ENCODE results near the gene TAF5.
"Not testable (repeated sequence)": the region's sequence is repeated elsewhere in the genome, so short reads cannot be mapped to it uniquely, and the experiment has no call there.

The TAF5 gene

GRCh38 chr10:103397191-103397825, 29.5 kb downstream of the TAF5 start:
- TF ChIP-seq, protein P1, sequence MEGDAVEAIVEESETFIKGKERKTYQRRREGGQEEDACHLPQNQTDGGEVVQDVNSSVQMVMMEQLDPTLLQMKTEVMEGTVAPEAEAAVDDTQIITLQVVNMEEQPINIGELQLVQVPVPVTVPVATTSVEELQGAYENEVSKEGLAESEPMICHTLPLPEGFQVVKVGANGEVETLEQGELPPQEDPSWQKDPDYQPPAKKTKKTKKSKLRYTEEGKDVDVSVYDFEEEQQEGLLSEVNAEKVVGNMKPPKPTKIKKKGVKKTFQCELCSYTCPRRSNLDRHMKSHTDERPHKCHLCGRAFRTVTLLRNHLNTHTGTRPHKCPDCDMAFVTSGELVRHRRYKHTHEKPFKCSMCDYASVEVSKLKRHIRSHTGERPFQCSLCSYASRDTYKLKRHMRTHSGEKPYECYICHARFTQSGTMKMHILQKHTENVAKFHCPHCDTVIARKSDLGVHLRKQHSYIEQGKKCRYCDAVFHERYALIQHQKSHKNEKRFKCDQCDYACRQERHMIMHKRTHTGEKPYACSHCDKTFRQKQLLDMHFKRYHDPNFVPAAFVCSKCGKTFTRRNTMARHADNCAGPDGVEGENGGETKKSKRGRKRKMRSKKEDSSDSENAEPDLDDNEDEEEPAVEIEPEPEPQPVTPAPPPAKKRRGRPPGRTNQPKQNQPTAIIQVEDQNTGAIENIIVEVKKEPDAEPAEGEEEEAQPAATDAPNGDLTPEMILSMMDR (IDR thresholded peaks at IDR 0.05; ENCODE audit: low read depth, low read length, missing control alignments), result no peak
- peak overlapping the region; percentile 82 for H3K4me3 ChIP-seq (ENCODE audit: low read depth, low read length)
- no peak for DNase-seq (ENCODE audit: low read depth)

DNA sequence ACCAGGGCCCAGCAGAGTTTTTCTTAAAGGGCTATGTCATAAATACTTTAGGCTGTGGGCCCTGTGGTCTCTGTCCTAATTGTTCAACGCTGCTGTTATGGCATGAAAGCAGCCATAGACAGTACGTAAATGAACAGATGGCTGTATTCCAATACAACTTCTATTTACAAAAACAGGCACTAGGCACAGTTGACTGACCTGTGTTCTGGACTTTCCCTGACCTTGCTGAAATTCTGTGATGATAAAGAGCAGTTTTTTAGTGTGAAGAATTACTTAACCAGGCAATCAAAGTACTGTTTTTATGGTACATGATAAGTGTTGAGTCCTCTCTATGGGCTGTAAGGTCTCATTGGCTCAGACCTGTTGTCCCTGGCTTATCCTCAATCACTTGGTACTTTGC, 45.8 kb downstream of the TAF5 start:
- TF ChIP-seq, protein P1 (IDR thresholded peaks at IDR 0.05; ENCODE audit: low read depth, low read length, missing control alignments), result no peak
- no peak for DNase-seq (ENCODE audit: low read depth)
- H3K4me3 ChIP-seq (ENCODE audit: low read depth, low read length), result no peak overlapping the region

- no peak overlapping the region for H3K4me3 ChIP-seq (ENCODE audit: low read depth, low read length)
- DNase-seq (ENCODE audit: low read depth), result no peak
- TF ChIP-seq, protein P1 (IDR thresholded peaks at IDR 0.05; ENCODE audit: low read depth, low read length, missing control alignments), result no peak
Observed at GRCh38 chr10:103415581-103415980, 47.8 kb downstream of the TAF5 start.

DNA sequence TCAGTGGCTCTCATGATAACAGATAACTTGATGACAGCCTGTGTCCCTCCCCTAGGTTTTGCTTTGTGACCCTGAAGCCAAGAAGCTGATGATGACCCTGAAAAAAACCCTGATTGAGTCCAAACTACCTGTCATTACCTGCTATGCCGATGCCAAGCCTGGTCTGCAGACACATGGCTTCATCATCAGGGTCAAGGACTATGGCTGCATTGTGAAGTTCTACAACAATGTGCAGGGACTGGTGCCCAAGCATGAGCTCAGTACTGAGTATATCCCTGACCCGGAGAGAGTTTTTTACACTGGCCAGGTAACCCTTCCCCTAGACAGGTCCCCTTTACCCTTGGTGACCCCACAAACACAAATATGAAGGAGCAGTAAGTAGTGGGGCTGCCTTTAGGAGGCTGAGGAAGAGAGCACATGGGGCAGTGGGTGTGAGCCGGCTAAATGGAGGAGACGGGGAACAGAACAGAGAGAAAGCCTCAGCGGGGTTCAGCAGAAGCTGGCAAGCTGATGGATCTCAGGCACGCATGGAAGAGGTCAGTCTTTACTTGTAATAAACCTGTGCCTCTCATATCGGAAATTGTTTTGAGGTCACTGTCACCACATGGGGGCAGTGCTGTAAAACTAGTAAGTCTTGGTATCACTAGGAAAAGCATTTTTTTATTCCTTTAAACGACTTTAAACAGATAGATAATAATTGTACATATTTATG, 48.8 kb downstream of the TAF5 start:
- TF ChIP-seq, protein P1 (IDR thresholded peaks at IDR 0.05; ENCODE audit: low read depth, low read length, missing control alignments), result peak; percentile 53
- DNase-seq (ENCODE audit: low read depth), result peak; percentile 43
- H3K4me3 ChIP-seq (ENCODE audit: low read depth, low read length), result no peak overlapping the region

GRCh38 chr10:103417148-103417469, 49.3 kb downstream of the TAF5 start:
- DNase-seq (ENCODE audit: low read depth); H3K4me3 ChIP-seq (ENCODE audit: low read depth, low read length): not testable (repeated sequence)

- DNase-seq (ENCODE audit: low read depth), result no peak
- TF ChIP-seq, protein P1 (IDR thresholded peaks at IDR 0.05; ENCODE audit: low read depth, low read length, missing control alignments), result no peak
- H3K4me3 ChIP-seq (ENCODE audit: low read depth, low read length), result no peak overlapping the region
Observed at GRCh38 chr10:103417601-103418000, 49.8 kb downstream of the TAF5 start.

DNA sequence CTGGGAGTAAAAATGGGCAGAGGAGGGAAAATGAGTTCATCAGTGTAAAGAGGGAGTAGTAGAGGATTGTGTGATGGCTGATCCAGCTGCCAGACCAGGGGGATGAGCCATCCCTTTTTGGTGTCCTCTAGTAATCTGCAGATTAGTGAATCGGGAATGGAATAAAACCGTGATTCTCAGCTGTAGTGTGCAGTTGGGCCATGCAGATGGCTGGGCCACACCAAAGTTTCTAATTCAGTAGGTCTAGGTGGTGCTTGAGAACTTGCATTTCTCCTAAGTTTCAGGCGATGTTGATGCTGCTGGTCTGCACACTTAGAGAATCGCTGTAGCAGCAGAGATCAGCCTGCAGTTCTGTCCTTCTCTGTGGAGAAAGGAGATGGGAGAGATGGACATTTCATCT, 51.3 kb downstream of the TAF5 start:
- no peak overlapping the region for H3K4me3 ChIP-seq (ENCODE audit: low read depth, low read length)
- no peak for DNase-seq (ENCODE audit: low read depth)
- TF ChIP-seq, protein P1 (IDR thresholded peaks at IDR 0.05; ENCODE audit: low read depth, low read length, missing control alignments), result no peak
